Left lobe of liver (tissue), 2 donors: ENCODE measurements around the gene MICAL3. TPM values are rescaled to one million over a fixed set of nuclear protein-coding genes. Genes with fewer than 3 reads are reported as not detected.
"Not testable (repeated sequence)": the region's sequence is repeated elsewhere in the genome, so short reads cannot be mapped to it uniquely, and the experiment has no call there.

ENCODE experiments used
- ATAC-seq: fragments of 200-7000 bp; cut with Tn5 transposase; one replicate; pipeline ENCODE4 v1.9.1; 2020; ENCODE audit warnings: mild to moderate bottlenecking, moderate library complexity
- DNase-seq: peaks from one replicate; pipeline ENCODE4 v3.0.0-alpha.2; 2020; ENCODE audit warnings: low spot score
- total RNA-seq: library from RNA; stranded (reverse); gene quantifications from one replicate; pipeline ENCODE4 v1.2.1, GENCODE V29; 2021
- donor health status: DM: no; HTN: no; CAD: no; lungs with moderate emphysema.
- donor health status: DM: no; HTN: yes; CAD: no.

Gene MICAL3
- total RNA-seq, 1 donor from 2014 or later: 75.3 TPM

DNA sequence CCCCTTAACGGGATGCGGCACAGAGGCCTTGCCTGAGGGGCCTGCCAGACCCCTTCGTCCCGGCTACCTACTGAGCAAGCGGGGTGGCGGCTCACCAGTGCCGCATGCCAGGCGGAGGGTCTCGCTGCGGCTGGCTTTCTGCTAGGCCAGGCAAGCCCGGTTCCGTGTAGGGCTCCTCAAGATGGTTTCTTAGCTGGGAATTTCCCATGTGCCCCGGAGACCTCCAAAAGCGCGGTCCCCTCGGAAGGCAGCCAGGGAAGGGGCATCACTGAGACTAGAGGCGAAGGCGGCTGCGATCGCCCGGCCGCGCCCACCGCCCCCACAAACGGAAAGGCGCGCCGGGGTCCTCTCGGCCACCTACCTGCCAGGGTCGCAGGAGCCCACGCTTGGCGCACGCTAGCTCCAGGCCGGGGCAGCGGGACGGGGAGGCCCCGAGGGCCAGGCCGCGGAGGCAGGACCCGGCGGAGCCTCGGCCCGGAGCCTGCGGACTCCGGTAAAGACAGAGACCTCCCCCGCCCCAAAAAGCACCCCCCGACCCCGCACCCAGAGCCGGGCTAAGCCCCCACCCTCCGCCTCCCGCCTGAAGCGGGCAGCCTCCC, 23.8 kb downstream of the MICAL3 start:
- DNase-seq (no peak), ATAC-seq (peak; percentile 3)

DNA sequence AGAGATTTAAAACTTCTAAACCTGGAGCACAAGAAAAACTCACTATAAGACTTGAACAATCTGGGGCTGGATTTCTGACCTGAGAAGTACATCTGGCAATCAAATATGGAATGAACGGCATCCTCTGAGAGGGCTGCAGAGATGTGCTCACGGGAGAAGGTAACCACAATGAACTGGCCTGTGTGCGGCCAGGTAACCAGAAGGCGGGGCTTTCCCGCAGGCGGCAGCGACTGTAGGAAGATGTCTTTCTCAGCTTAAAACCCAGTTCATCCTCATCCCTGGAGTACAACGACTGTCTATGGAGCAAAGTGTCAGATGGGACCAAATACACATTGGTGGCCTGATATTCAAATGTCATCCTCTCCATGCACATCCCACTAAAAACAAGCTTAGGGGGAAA, 24.5 kb downstream of the MICAL3 start:
- ATAC-seq: no peak
- DNase-seq: no peak

DNA sequence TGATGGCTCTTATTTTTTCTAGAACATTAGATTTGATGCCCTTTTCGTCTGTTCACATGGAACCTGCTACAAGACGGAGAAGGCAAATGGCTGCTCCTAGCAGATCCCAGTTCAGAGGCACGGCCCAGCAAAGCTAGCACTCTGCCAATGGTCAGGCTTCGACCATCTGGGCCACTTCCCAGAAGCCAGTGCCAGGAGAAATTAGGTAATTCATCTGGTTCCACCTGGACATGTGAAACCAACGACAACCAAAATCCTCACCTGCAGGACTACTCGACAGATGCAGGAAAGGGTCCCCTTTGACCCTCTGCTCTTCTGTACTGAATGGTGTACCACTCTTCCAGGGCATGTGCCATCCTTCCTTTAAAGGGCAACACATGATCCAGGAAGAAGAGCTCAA, 25.4 kb downstream of the MICAL3 start:
- DNase-seq: peak; percentile 74
- ATAC-seq: peak; percentile 43

DNA sequence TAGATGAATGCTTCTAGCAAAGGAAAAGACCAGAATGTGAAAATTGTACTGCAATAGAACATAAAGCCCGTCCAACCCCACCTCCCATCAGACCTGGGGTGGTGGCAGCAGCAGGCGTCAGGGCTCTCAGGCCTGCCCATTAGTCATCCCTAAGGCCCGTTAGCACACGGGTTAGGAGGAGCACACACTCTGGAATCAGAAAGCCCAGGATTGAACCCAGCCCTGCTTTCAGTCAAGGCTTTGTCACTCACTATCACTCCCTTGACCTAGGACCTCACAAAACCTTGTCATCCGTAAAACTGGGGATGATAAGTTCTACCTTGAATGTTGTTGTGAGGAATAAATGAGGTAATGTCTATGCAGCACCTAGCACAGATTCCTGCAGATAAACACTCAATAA, 26.9 kb downstream of the MICAL3 start:
- ATAC-seq (no peak), DNase-seq (no peak)

DNA sequence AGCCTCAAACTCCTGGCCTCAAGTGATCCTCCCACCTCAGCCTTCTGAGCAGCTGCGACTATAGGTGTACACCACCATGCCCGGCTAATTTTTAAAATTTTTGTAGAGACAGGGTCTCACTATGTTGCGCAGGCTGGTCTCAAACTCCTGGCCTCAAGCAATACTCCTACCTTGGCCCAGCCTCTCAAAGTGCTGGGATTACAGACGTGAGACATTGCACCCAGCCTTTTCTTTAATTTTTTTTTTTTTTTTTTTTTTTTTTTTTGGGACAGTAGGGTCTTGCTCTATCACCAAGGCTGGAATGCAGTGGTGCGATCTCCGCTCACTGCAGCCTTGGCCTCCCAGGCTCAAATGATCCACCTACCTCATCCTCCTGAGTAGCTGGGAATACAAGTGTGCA, 29.1 kb downstream of the MICAL3 start:
- not testable (repeated sequence) for ATAC-seq, DNase-seq

DNA sequence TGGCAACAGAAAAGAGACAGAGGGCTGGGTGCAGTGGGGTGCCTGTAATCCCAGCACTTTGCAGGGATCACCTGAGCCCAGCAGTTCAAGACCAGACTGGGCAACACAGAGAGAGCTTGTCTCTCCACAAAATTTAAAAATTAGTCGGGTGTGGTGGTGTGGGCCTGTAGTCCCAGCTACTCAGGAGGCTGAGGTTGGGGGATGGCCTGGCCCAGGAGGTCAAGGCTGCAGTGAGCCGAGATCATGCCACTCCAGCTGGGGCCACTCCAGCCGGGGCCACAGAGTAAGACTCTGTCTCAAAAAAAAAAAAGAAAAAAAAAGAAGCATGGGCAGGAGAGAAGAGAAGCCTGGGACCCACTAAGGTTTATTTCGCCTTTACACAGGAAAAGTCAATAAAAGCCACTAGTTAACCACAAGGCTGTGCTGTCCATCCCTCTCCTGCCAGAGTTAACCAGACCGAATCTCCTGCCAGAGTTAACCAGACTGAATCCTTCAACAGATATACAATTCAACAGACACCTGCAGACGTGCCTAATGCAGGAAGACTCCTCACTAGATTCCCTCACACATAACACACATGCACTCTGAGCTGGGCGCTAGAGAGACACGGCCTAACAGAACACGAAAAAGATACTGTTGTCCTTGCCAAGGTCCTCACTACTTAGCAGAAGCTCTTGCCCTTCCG, 29.8 kb downstream of the MICAL3 start:
- no peak for ATAC-seq

DNA sequence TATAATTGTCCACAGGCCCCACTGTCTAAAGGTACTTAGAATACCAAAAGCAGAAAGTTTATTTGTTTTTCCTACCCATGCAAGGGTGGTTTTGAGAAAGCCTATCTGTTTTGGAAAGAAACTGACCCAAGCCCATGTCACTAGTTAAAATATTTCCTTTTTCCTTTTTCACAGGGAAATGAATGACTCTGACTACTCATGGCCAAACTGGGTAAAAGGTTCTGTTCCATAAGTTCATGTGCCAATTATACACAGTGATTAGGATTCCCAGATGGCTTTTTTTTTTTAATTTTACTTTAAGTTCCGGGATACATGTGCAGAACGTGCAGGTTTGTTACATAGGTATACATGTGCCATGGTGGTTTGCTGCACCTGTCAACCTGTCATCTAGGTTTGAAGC, 31.4 kb downstream of the MICAL3 start:
- peak; percentile 23 for ATAC-seq
- DNase-seq: not testable (repeated sequence)

More for the DNA sequence above, 29.8 kb downstream of the MICAL3 start:
- DNase-seq: no peak

DNA sequence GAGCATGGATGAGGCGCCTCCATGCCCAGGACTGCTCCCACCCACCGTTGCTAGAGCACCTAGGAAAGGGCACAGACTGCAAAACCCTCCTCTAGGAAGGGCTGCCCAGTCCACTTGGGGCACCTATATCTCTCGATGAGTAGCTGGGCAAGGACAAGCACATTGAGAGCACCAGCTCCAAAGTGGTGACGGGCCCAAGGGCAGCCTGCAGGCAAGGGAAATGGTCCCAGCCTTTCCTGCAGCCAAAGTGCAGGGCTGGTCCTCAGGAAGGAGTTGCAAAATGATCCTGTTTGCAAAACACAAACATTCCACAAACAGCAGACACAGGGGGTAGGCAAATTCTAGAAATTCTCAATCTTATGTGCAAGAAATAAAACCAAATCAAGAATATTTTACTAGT, 32.4 kb downstream of the MICAL3 start:
- ATAC-seq (peak; percentile 84), DNase-seq (peak; percentile 54)

DNA sequence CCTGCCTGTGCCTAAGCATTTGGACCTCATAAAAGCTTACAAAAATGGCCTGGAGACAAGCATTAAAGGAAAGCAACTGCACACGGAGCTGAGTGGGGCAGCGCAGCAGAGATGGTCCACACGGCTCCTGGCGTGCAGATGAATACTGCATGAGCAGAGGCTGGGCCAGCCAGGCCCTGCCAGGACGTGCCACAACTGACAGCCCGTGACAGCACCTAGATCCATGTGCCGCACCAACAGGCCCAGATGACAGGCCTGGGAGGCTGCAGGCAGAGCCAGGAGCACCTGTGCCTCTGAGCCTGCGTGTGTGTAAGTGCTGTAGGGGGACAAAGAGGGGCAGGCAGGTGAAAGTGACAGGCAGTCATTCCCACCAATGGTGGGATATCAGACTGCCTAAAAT, 33.4 kb downstream of the MICAL3 start:
- ATAC-seq (no peak), DNase-seq (no peak)

DNA sequence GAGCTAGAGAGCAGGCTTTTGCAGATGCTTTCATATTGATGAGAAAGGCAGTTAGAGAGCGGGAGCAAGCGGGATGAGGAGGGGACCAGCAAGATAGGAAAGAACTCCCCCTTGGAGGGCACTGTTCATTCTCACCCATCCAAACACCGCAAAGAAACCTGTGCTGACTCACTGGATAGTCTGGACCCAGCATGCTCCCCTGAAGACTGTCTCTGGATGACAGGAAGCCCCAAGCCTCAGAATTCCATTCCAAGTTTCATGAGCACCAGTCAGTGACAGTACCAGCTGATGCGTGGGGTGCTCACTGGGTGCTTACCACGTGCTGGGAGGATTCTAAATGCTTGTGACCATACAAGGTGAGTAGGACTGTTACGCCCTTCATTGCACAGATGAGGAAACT, 34.2 kb downstream of the MICAL3 start:
- DNase-seq: no peak
- no peak for ATAC-seq

DNA sequence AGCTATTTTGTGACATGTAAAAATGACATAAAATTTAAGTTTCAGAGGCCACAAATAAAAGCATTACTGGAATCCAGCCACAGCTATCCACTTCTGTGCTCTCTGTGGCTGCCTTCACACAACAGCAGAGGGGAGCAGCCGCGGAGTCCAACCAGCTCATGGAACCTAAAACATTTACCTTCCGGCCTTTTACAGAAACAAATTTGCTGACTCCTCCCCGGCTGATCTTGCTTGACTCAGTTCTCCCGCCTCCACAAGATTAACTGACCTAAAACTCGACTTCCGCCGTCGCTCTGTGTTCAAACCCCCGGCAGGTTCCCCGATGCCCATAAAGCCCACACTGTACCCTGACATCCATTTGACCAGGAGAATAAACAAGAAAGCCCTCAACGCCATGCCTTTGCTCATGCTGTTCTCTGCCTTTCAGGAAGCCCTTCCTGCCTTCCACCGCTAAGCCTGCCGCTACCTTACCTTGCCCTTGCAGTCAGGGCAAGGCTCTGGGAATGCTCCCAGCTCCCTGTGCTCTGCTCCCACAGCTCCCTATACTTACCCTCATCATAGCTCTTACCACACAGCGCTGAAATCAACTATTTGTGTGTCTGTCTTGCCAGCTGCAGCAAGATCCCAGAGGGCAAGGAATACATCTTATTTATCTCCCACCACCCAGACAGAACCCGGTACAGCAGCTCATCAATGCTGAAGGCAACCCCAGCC, 35.4 kb downstream of the MICAL3 start:
- DNase-seq: no peak
- ATAC-seq: no peak

DNA sequence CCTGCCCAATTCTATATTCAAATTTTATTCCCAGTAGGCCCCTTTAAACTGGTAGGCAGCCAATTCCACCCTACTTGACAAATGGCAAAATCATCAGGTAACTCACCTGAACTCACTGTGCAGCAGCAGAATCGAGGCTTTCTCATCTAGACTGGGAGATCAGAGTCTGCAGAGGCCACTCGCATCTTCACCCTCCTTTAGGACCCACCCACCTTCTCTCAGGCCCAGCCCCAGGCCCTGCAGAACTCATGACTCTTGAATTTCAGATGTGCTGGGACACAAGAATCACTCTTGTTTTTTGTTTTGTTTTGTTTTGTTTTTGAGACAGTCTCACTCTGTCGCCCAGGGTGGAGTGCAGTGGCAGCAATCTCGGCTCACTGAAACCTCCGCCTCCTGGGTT, 38.8 kb downstream of the MICAL3 start:
- no peak for ATAC-seq
- no peak for DNase-seq

DNA sequence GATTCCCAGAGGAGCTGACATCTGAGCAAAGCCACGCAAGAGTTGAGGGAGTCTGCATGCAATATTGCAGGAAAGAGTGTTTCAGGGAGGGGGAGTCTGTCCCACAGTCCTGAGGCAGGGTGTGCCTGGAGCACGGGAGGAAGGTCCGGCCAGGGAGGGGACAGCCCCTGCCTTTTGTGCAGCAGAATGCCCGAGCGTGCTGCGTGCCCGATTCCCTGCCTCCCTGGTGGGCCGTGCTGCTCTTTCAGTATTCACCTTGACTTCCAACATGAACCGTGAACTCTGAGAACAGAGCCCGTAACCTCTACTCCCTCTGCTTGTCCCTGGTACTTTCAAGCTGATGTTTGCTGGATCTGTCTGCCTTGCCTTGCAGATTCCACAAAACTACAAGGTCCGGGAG, 39.3 kb downstream of the MICAL3 start:
- peak; percentile 50 for ATAC-seq
- DNase-seq: not testable (repeated sequence)

DNA sequence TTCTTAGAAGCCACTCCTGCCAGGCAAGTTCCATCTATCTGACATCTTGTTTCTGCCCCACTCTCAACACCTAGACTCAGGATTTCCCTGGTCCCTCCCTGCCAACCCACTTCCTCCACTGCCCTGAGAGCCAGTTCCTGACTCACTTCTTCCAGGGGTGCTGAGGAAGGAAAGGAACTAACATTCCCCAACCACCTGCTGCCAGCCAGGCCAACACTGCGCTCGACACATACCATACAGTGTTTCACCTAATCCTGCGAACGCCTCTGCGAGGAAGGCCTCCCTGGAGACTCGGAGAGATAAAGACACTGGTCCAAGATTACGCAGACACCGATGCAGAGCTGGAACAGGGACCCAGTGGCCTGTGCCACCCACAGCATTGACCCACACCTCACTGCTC, 40.2 kb downstream of the MICAL3 start:
- no peak for DNase-seq
- no peak for ATAC-seq

DNA sequence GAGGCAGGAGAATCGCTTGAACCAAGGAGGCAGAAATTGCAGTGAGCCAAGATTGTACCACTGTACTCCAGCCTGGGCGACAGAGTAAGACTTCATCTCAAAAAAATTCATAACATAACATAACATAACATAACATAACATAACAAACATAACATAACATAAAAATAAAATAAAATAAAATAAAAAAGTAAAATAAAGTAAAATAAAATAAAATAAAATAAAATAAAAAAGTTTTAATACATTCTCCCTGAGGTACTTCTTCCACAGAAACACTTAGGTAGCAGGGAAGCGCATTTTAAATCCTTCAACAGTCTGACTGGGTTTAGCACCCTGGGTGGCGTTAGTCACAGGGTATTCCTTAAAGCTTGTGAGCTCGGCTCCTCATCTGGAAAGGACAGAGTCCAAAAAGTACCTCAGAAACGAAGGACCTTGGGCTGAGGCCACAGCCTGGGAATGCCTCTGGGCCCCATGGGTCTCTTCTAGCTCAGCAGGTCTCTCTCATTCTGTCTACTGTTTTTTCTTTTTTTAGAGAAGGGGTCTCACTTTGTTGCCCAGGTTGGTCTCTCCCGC, 41.7 kb downstream of the MICAL3 start:
- DNase-seq (no peak), ATAC-seq (no peak)

DNA sequence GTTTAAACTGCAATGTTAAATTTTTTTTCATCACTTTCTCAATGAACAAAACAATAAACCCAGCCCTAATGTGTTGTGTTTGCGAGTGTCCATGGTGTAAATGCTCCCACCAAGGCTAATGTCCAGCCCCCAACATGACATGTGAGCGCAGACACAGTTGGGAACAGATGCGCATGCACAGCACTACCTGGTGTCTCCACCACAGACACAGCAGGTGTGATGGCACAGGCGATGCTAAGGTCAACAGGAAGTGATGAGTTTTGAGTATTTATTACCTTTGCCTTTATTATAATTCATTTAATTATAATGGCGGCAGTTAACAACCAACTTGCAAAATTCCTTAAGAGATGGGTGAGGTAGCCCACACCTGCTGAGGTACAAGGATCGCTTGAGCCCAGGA, 42.9 kb downstream of the MICAL3 start:
- DNase-seq: no peak
- ATAC-seq: no peak

DNA sequence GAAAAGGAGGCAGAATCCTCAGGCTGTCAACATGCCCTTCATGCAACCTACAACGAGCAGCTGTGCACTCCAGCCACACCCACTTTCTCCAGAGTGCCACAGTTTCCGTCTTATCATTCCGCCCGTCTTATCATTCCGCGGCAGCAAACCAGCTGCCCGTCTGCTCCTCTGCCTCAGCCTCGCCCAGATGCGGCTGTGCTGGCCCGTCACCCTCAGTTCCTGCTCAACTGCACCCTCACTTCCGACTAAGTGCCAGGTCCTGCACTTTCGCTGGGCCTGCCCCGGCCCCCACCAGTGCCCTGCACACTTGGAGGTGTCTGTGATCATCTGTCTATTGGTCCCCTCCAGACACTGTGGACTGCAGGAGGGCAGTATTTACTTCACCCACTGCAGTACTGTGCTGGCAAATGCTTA, 43.7 kb downstream of the MICAL3 start:
- DNase-seq (no peak), ATAC-seq (peak; percentile 24)

DNA sequence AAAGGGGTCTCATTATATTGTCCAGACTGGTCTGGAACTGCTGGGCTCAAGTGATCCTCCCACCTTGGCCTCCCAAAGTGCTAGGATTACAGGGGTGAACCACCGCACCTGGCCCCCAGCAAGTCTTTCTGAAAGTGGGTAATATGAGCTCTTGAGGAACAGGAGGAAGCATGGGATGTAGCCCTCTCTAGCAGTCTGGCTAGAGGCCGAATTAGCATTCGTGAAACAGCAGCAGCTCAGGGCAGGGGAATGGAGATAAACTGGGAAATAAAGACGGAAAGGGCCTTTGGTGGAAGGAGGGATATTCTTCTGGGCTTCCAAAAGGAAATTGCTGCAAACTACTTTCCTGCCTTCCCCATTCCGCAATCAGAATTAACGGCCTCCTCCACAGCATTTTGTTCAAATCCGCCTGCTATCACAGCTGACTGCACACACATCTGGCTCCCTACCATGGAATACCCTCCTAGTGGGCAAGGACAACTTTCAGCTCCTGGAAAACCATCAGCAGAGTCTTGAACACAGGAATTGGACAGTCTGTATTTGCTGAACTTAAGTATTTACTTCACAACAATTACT, 44.3 kb downstream of the MICAL3 start:
- DNase-seq (no peak), ATAC-seq (no peak)

DNA sequence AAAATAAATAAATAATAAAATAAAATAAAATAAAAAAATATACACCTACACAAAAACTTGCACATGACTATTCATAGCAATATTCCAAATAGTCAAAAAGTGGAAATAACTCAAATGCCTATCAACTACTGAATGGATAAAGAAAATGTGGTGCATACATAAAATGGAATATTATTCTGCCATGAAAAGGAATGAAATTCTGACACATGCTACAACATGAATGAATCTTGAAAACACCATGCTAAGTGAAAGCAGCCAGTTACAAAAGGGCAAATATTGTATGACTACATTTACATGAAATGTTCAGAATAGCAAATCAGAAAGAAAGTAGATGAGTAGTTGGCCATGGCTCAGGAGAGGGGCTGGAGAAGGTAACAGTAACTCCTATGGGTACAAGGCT, 46.3 kb downstream of the MICAL3 start:
- DNase-seq (no peak), ATAC-seq (no peak)

DNA sequence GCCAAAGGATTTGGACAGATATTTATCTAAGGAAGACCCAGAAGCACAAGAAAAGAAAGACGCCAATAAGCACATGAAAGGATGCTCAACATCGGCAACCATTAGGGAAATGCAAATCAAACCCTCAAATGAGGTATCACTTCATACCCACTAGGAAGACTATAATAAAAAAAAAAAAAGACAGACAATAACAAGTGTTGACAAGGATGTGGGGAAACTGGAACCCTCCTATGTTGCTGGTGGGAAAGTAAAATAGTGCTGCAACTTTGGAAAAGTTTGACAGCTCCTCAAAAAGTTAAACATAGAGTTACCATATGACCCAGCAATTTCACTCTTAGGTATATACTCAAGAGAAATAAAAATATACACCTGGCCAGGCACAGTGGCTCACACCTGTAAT, 47.0 kb downstream of the MICAL3 start:
- no peak for ATAC-seq

DNA sequence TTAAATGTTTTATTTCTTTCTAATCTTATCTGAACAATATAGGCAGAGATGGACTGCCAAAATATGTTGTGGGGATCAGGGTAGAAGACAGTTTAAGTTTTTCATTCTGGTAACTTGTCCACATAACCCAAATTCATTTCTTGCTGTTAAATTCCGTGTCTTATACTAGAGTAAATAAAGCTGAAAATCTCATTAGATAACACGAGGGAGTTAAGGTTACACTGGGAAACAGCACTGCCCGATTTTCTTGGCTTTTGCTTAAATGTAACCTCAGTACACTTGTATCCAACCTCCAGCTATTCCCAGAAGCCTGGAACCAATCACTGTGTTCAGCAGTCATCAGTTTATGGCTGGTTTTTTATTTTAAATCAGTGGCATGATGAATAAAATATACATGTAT, 48.2 kb downstream of the MICAL3 start:
- ATAC-seq (no peak), DNase-seq (no peak)

More for the DNA sequence above, 47.0 kb downstream of the MICAL3 start:
- no peak for DNase-seq
